GM18507 (cell line): ENCODE data around the gene SPACA4.
"Not testable (repeated sequence)": the region's sequence is repeated elsewhere in the genome, so short reads cannot be mapped to it uniquely, and the experiment has no call there.

Experiments
- DNase-seq: peaks from one replicate; pipeline ENCODE4 v3.0.0; 2011; ENCODE audit warnings: low read depth; ENCODE audit not compliant: insufficient read length; ENCODE audit errors: extremely low spot score
- FAIRE-seq: peaks from 2 replicates; lab custom pipeline; 2011; peaks lifted over from hg19 to GRCh38; lab: Jason Lieb, UNC

The SPACA4 gene, protein sequence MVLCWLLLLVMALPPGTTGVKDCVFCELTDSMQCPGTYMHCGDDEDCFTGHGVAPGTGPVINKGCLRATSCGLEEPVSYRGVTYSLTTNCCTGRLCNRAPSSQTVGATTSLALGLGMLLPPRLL

DNA sequence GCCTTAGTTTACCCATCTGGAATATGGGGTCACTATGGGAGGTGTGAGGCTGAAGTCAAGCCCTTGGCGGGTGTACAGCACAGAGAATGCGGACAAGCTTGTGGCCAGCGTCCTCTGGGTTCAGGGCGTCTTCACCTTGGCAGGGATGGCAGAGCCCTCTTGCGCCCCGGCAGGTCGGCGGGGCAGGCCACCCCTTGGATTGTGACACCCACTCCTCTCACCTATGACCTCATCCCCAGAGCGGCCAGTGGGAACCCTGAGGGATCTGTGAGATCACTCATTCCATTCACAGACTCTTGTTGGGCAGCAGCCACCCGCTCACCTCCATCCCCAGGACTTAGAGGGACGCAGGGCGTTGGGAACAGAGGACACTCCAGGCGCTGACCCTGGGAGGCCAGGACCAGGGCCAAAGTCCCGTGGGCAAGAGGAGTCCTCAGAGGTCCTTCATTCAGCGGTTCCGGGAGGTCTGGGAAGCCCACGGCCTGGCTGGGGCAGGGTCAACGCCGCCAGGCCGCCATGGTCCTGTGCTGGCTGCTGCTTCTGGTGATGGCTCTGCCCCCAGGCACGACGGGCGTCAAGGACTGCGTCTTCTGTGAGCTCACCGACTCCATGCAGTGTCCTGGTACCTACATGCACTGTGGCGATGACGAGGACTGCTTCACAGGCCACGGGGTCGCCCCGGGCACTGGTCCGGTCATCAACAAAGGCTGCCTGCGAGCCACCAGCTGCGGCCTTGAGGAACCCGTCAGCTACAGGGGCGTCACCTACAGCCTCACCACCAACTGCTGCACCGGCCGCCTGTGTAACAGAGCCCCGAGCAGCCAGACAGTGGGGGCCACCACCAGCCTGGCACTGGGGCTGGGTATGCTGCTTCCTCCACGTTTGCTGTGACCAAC is at the start of gene SPACA4:
TSS of gene SPACA4 (plus strand) at position 280 of the 896 bp plus-strand sequence. CDS start at position 517, 237 bp downstream.
- FAIRE-seq (no peak), DNase-seq (no peak)

- DNase-seq (no peak), FAIRE-seq (no peak)
Observed at GRCh38 chr19:48556825-48557224, 49.7 kb upstream of the SPACA4 start.

- FAIRE-seq = no peak
- DNase-seq = no peak
Observed at GRCh38 chr19:48558018-48558684, 48.4 kb upstream of the SPACA4 start.

- DNase-seq (no peak), FAIRE-seq (no peak)
Observed at GRCh38 chr19:48560095-48560530, 46.4 kb upstream of the SPACA4 start.

- DNase-seq = no peak
- no peak for FAIRE-seq
Observed at GRCh38 chr19:48561412-48561811, 45.1 kb upstream of the SPACA4 start.

DNA sequence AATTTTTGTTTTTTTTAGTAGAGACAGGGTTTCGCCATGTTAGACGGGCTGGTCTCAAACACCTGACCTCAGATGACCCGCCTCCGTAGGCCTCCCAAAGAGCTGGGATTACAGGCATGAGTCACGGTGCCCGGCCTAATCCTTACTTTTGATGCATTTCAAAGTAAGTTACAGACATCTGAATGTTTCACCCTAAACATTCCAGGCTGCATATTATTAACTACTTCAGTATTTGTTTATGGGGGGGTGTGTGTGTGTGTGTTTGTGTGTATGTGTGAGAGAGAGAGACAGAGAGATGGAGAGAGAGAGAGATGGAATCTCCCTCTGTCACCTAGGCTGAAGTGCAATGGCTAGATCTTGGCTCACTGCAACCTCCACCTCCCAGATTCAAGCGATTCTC is 41.5 kb upstream of the SPACA4 start:
- DNase-seq (no peak), FAIRE-seq (no peak)

DNA sequence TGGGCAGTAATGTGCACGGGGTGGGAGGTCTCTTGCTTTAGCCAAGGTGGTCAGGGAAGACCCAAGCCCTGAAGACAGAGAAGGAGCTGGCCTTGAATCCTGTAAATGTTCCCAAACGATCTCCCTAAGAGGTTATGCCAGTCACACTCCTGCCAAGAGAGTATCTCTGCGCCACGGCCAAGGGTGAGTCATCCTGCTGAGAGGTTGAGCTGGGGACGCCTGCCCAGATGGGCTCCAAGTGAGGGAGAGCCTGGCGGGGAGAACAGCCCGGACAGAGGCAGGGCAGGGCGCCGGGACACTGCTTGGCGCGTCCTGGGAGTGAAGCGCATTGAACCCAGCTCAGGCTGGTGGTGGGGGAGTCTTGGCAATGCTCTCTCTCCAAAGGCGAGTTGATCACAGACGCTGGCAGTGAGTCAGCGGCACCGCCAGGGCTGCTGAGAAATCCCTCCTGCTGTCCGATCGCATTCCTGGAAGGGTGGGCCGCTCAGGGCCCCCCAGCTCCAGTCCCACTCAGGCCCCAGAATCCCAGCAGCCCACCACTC is 38.1 kb upstream of the SPACA4 start:
- no peak for DNase-seq

DNA sequence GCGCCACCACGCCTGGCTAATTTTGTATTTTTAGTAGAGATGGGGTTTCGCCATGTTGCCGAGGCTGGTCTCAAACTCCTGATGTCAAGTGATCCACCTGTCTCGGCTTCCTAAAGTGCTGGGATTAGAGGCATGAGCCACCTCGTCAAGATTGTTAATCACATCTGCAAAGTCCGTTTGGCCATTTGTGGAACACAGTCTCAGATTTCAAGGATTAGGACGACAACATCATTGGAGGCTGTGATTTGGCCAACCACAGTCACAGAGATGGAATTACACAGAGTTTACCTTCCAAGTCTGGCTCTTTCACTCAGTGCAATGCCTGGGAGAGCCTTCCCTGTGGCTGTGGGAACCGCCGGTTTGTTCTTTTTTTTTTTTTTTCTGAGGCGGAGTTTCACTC is 36.7 kb upstream of the SPACA4 start:
- DNase-seq (no peak), FAIRE-seq (no peak)

More for the DNA sequence above, 38.1 kb upstream of the SPACA4 start:
- FAIRE-seq = no peak

DNA sequence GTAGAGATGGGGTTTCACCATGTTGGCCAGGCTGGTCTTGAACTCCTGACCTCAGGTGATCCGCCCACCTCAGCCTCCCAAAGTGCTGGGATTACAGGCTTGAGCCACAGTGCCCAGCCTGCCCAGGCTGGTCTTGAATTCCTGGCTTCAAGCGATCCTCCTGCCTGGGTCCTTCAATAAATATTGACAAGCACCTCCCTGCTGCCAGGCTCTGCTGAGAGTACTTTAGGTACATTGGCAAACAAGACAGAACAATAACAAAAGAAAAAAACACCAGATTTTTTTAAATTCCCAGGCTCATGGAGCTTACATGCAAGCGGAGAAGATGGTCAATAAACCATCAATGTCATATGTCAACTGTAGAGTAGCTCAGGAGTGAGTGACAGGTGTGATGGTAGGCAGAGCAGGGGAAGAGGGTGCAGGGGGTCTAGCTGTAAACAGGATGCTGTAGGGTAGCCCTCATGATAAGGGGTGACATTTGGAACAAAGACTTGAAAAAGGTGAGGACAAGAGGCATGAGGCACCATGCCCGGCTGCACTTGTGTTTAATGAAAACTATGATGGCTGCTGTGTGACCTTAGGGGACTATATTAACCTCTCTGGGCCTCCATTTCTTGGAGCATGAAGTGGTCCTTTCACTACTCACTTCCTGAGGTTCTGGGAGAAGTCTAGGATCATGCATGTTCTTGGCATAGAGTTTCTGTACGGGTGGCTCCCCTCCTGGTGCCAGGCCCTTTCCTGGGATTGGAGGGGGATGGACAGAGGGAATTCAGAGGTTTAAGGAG is 35.0 kb upstream of the SPACA4 start:
- FAIRE-seq = no peak
- no peak for DNase-seq

- DNase-seq (no peak), FAIRE-seq (no peak)
Observed at GRCh38 chr19:48573163-48573505, 33.4 kb upstream of the SPACA4 start.

DNA sequence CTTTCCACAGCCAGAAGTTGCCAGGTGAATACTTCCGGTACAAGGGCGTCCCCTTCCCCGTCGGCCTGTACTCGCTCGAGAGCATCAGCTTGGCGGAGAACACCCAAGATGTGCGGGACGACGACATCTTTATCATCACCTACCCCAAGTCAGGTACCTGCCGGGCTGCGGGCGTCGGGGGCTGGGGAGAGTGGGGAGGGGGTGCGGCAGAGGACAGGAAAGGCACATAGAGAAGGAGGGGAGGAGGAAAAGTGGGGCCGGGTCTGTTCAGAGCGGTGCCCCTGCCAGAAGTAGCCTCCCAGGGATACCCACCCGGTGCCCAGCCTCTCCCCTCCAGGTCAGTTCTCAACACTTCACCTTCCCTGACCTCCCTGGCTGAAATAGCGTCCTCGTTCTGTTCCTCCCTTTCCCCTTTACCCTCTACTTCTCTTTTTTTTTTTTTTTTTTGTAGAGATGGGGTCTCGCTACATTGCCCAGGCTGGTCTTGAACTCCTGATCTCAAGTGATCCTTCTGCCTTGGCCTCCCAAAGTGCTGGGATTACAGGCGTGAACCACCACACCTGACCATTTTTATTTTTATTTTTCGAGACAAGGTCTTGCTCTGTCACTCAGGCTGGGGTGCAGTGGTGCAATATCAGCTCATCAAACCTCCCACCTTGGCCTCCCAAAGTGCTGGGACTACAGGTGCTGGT is 30.5 kb upstream of the SPACA4 start:
- FAIRE-seq (no peak), DNase-seq (no peak)

- FAIRE-seq, DNase-seq: not testable (repeated sequence)
Observed at GRCh38 chr19:48577908-48578307, 28.6 kb upstream of the SPACA4 start.

- no peak for DNase-seq
- FAIRE-seq = no peak
Observed at GRCh38 chr19:48578891-48579290, 27.7 kb upstream of the SPACA4 start.

- DNase-seq = no peak
- FAIRE-seq = no peak
Observed at GRCh38 chr19:48582168-48582567, 24.4 kb upstream of the SPACA4 start.

DNA sequence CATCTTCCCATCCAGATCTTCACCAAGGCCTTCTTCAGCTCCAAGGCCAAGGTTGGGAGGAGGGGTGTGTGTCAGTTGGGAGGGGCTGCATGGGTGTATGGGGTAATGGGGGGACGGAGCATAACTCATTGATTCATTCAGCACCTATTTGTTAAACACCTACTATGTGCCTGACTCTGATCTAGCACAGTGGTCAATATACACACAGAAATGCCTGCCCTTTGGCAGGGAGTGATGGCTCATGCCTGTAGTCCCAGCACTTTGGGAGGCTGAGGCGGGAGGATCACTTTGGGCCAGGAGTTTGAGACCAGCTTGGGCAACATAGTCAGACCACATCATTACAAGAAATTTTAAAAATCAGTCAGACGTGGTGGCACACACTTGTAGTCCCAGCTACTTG is 19.2 kb upstream of the SPACA4 start:
- FAIRE-seq (no peak), DNase-seq (no peak)

DNA sequence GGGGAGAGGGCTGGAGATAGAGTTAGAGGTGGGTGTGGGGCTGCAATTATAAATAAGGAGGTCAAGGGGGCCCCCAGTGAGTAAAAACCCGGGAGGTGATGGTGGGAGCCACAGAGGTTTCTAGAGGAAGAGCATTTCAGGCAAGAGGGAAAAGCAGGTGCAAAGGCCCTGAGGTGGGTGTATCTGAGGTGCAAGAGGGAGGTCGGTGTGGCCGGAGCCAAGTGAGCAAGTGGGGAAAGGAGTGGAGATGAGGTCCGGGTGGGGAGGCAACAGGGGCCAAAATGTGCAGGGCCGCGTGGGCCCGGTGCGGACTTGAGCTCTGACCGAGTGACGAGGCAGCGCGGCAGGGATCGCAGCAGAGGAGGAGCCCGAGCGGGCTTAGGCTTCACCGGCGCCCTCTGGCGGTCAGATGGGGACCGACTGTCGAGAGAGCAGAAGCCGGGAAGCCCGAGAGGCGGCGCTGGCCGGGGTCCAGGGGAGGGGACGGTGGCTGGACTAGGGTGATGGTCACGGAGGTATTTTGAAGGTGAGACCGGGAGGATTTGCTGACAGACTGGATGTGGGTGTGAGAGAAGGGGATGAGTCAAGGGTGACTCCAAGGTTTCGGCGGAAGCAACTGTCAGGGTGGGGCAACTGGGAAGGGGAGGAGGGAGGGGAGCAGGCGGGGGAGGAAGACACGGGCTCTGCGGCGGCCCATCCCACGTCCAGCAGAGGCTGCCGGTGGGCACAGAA is 17.7 kb upstream of the SPACA4 start:
- peak; percentile 82 for DNase-seq
- peak; percentile 84 for FAIRE-seq

- FAIRE-seq (no peak), DNase-seq (no peak)
Observed at GRCh38 chr19:48591021-48591420, 15.5 kb upstream of the SPACA4 start.

- DNase-seq = no peak
- no peak for FAIRE-seq
Observed at GRCh38 chr19:48595171-48595570, 11.4 kb upstream of the SPACA4 start.
